Testis (tissue), 3 donors: Measurements from ENCODE around the gene MYOZ1. TPM values are rescaled to one million over a fixed set of nuclear protein-coding genes. Genes with fewer than 3 reads are reported as not detected.
A peak's percentile ranks its signal among the peaks of the same experiment; 100 is the strongest.

Experiments
- DNase-seq: peaks from one replicate; pipeline ENCODE4 v3.0.0-alpha.2; 2019
- H3K27ac ChIP-seq, 2 donors: fragments of 200-600 bp; sonication (generic); one replicate each; pipeline ENCODE4 v1.5.1; 2019
- H3K27me3 ChIP-seq: fragments of 200-600 bp; sonication (generic); one replicate; pipeline ENCODE4 v1.5.1; 2019
- H3K36me3 ChIP-seq: fragments of 200-600 bp; sonication (generic); one replicate; pipeline ENCODE4 v1.5.1; 2017; ENCODE audit warnings: low read depth; ENCODE audit errors: missing control alignments
- H3K4me1 ChIP-seq: fragments of 200-600 bp; sonication (generic); one replicate; pipeline ENCODE4 v1.5.1; 2019
- H3K4me3 ChIP-seq, 2 donors: fragments of 200-600 bp; sonication (generic); one replicate each; pipeline ENCODE4 v1.5.1; 2017 to 2019
- H3K9me3 ChIP-seq: fragments of 200-600 bp; sonication (generic); one replicate; pipeline ENCODE4 v1.5.1; 2017
- POLR2A ChIP-seq: fragments of 450-650 bp; IDR thresholded peaks from one replicate; pipeline ENCODE4 v1.6.1; 2017; ENCODE audit warnings: antibody characterized with exemption, mild to moderate bottlenecking, moderate library complexity
- WGBS, 2 donors: methylation state at CpG; one replicate each; pipeline ENCODE4 v1.1.5; 2018; 5-methylcytosine and 5-hydroxymethylcytosine counted together
- intact Hi-C: fragments of 100-400 bp; cut with DNase I; formaldehyde crosslinking; loops from one replicate; pipeline ENCODE4 v1.15.1; 2023; ENCODE audit warnings: low total_unique reads
- polyA plus RNA-seq: library from polyadenylated mRNA; stranded (reverse); fragments of 350-450 nt; fragmentation: Illumina TruSeq; extraction: RNeasy Lipid Tissue Mini Kit (QIAGEN cat#74804); gene quantifications from one replicate; pipeline ENCODE4 v1.2.3, GENCODE V29; 2014; ENCODE audit warnings: low read depth, low replicate concordance; ENCODE audit not compliant: insufficient read depth
- total RNA-seq, 2 donors: library from RNA; depleted of rRNA; stranded (reverse); fragments of >200 nt; gene quantifications; one replicate each; pipeline ENCODE4 v1.2.3, GENCODE V29; 2016
- TF ChIP-seq, protein P1 (sequence below), 3 experiments: fragments of 450-650 bp in 2 of 3; fragments of 200-600 bp in 1 of 3; sonication (generic) in 1 of 3; IDR thresholded peaks; one replicate each; pipeline ENCODE4 v1.5.1; 2016 to 2019; ENCODE audit warnings: antibody characterized with exemption in 3 of 3, mild to moderate bottlenecking in 2 of 3, moderate library complexity in 1 of 3

The MYOZ1 gene
- total and polyA plus RNA-seq, 3 donors from 2014 or later, result 2.4 to 10.5 (median 3.2) TPM

GRCh38 chr10:73644015-73644743 is 2.9 kb upstream of the MYOZ1 start:
- TF ChIP-seq, protein P1, sequence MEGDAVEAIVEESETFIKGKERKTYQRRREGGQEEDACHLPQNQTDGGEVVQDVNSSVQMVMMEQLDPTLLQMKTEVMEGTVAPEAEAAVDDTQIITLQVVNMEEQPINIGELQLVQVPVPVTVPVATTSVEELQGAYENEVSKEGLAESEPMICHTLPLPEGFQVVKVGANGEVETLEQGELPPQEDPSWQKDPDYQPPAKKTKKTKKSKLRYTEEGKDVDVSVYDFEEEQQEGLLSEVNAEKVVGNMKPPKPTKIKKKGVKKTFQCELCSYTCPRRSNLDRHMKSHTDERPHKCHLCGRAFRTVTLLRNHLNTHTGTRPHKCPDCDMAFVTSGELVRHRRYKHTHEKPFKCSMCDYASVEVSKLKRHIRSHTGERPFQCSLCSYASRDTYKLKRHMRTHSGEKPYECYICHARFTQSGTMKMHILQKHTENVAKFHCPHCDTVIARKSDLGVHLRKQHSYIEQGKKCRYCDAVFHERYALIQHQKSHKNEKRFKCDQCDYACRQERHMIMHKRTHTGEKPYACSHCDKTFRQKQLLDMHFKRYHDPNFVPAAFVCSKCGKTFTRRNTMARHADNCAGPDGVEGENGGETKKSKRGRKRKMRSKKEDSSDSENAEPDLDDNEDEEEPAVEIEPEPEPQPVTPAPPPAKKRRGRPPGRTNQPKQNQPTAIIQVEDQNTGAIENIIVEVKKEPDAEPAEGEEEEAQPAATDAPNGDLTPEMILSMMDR (IDR thresholded peaks at IDR 0.05), result peak; percentile 84 to 95 (median 87)
- no peak for TF ChIP-seq POLR2A
- Histone ChIP-seq H3K27ac (no peak overlapping the region), H3K4me3 (no peak overlapping the region), H3K4me1 (peaks cover 8% of the 10 kb centered on the region), H3K36me3 (no peaks in the 10 kb centered on the region), H3K9me3 (no peaks in the 10 kb centered on the region), H3K27me3 (no peaks in the 10 kb centered on the region)
- peak; percentile 72 for DNase-seq
- WGBS, 2 donors, result 22 to 37% methylated on average over 5 of the region's 5 CpGs
- intact Hi-C loops, result loop anchor here (5.0 kb wide), 1 partner anchor 117 kb away; no protein-coding TSS in a partner anchor

DNA sequence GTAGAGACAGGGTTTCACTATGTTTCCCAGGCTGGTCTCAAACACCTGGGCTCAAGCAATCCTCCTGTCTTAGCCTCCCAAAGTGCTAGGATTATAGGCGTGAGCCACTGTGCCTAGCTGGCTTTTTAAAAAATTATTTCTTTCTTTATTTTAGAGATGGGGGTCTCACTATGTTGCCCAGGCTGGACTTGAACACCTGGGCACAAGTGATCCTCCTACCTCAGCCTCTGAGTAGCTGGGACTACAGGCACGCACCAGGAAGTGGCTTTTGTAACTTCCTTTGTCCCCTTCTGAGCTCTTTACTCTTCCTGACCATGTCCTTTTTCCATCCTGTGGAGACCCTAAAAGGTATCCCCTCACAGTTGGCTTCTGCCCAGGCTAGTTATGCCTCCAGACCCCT is 2.1 kb upstream of the MYOZ1 start:
- 92 to 95% methylated on average over 2 of the region's 2 CpGs for WGBS, 2 donors

DNA sequence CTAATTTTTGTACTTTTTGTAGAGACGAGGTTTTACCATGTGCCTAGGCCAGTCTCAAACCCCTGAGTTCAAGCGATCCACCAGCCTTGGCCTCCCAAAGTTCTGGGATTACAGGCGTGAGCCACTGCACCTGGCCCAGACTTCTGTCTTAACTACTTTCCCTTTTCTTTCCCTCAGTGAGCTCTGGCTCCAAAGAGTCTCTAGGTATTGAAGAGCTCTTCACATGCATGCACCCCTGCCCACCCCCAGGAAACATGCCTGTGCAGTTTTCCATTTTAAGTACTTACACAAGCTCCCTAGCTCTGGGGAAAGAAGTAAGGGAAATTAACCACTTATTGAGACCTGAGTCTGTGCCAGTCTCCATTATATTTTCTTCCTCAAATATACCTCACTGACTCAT is 2.0 kb downstream of the MYOZ1 start:
- WGBS, 2 donors, result 83 to 87% methylated on average over 3 of the region's 3 CpGs
- Histone ChIP-seq H3K27me3 (no peaks in the 10 kb centered on the region), H3K36me3 (no peaks in the 10 kb centered on the region), H3K9me3 (no peaks in the 10 kb centered on the region), H3K27ac (no peak overlapping the region), H3K4me1 (no peaks in the 10 kb centered on the region), H3K4me3 (no peak overlapping the region)
- intact Hi-C loops, result no loop called here
- TF ChIP-seq, protein P1 (IDR thresholded peaks at IDR 0.05), result no peak
- no peak for TF ChIP-seq POLR2A
- no peak for DNase-seq

More for the DNA sequence above, 2.1 kb upstream of the MYOZ1 start:
- no peaks in the 10 kb centered on the region for H3K27me3 ChIP-seq
- no peak for DNase-seq
- H3K36me3 ChIP-seq, result no peaks in the 10 kb centered on the region
- TF ChIP-seq, protein P1 (IDR thresholded peaks at IDR 0.05), result no peak
- no peak for TF ChIP-seq POLR2A
- no peak overlapping the region for H3K4me3 ChIP-seq
- H3K27ac ChIP-seq, result no peak overlapping the region
- intact Hi-C loops, result loop anchor here (5.0 kb wide), 1 partner anchor 116 kb away; no protein-coding TSS in a partner anchor
- H3K4me1 ChIP-seq, result peaks cover 3% of the 10 kb centered on the region
- no peaks in the 10 kb centered on the region for H3K9me3 ChIP-seq

GRCh38 chr10:73635781-73636180 is 5.5 kb downstream of the MYOZ1 start:
- Histone ChIP-seq H3K27ac (no peak overlapping the region), H3K9me3 (no peaks in the 10 kb centered on the region), H3K4me3 (no peak overlapping the region), H3K27me3 (no peaks in the 10 kb centered on the region), H3K4me1 (no peaks in the 10 kb centered on the region), H3K36me3 (no peaks in the 10 kb centered on the region)
- 54 to 71% methylated on average over 1 of the region's 1 CpG for WGBS, 2 donors
- no peak for DNase-seq
- intact Hi-C loops, result no loop called here
- TF ChIP-seq POLR2A, result no peak
- TF ChIP-seq, protein P1 (IDR thresholded peaks at IDR 0.05), result no peak

DNA sequence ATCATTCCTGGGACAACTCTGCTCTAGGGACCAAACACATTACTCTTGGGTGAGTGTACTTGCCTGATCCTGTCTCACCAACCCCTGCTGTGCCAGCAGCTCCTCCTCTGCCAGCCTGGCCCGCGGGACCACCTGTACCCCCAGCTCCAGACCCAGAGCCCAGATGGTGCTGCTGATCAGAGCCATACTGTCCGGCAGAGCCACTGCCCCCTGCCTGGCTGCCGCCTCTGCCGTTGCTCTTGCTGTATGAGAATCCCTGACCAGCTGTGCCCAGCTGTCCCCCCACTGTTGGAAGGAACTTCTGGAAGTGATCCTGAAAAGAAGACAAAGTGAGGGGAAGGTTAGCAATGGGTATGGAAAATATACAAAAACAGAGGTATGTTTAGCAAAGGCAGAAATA is 6.9 kb downstream of the MYOZ1 start:
- no peak overlapping the region for H3K4me3 ChIP-seq
- TF ChIP-seq POLR2A, result no peak
- TF ChIP-seq, protein P1 (IDR thresholded peaks at IDR 0.05), result no peak
- WGBS, 2 donors, result 62 to 64% methylated on average over 4 to 5 of the region's 5 CpGs
- no peaks in the 10 kb centered on the region for H3K36me3 ChIP-seq
- DNase-seq, result no peak
- intact Hi-C loops, result no loop called here
- H3K9me3 ChIP-seq, result no peaks in the 10 kb centered on the region
- H3K27me3 ChIP-seq, result no peaks in the 10 kb centered on the region
- no peaks in the 10 kb centered on the region for H3K4me1 ChIP-seq
- H3K27ac ChIP-seq, result no peak overlapping the region
